Measurements from ENCODE around the gene APOC3. TPM values are rescaled to one million over a fixed set of nuclear protein-coding genes. Genes with fewer than 3 reads are reported as not detected.

The APOC3 gene
- total RNA-seq (not detected), polyA plus RNA-seq (not detected)

DNA sequence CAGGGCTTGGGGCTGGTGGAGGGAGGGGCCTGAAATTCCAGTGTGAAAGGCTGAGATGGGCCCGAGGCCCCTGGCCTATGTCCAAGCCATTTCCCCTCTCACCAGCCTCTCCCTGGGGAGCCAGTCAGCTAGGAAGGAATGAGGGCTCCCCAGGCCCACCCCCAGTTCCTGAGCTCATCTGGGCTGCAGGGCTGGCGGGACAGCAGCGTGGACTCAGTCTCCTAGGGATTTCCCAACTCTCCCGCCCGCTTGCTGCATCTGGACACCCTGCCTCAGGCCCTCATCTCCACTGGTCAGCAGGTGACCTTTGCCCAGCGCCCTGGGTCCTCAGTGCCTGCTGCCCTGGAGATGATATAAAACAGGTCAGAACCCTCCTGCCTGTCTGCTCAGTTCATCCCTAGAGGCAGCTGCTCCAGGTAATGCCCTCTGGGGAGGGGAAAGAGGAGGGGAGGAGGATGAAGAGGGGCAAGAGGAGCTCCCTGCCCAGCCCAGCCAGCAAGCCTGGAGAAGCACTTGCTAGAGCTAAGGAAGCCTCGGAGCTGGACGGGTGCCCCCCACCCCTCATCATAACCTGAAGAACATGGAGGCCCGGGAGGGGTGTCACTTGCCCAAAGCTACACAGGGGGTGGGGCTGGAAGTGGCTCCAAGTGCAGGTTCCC lies at the start of gene APOC3:
APOC3 (plus strand) TSS at position 383 of the 659 bp plus-strand sequence. CDS start 676 bp downstream, outside the sequence.
- Histone ChIP-seq H3K27me3 (ENCODE audit: insufficient read depth, low read length, poor library complexity, severe bottlenecking) (no peaks in the 10 kb centered on the region), H3K27ac (ENCODE audit: low read depth, low read length) (no peak within 1 kb of the TSS), H3K4me3 (ENCODE audit: low read length) (no peak within 1 kb of the TSS), H3K9me3 (ENCODE audit: low read length) (no peaks in the 10 kb centered on the region), H3K36me3 (ENCODE audit: insufficient read depth, low read length) (no peaks in the 10 kb centered on the region), H3K4me1 (ENCODE audit: insufficient read depth, low read length) (no peaks in the 10 kb centered on the region)
- ChIA-PET POLR2A (no interaction called here), CTCF (interaction anchor here (1.4 to 8.4 kb wide), 2 partner anchors 23 to 40 kb away, joined by 3 to 101 read pairs; partner anchors contain the start of genes APOA5 and ZPR1)
- no peaks in the 10 kb centered on the region for H3K36me3 Mint-ChIP-seq
- no peaks in the 10 kb centered on the region for H3K9me3 Mint-ChIP-seq
- H3K27ac Mint-ChIP-seq: no peak within 1 kb of the TSS
- peaks cover under 1% of the 10 kb centered on the region in 3 donors for H3K4me1 Mint-ChIP-seq
- H3K4me3 Mint-ChIP-seq: no peak within 1 kb of the TSS
- H3K27me3 Mint-ChIP-seq: peaks cover 0 to 1% of the 10 kb centered on the region in 2 donors
- no peak for DNase-seq

GRCh38 chr11:116782728-116783127 lies 47.0 kb upstream of the APOC3 start:
- peak overlapping the region in 6 of 8 donors; percentile 32 to 81 (median 58) for H3K27ac Mint-ChIP-seq
- POLR2A ChIA-PET: no interaction called here
- H3K27ac ChIP-seq (ENCODE audit: low read depth, low read length): no peak overlapping the region

GRCh38 chr11:116786326-116786725 lies 43.4 kb upstream of the APOC3 start:
- no peaks in the 10 kb centered on the region for H3K9me3 Mint-ChIP-seq
- CTCF ChIA-PET: interaction anchor here (0.6 to 8.4 kb wide), 6 partner anchors 13 to 321 kb away, joined by 4 to 101 read pairs (median 10); partner anchors contain the start of genes APOA1, APOC3, BUD13 and SIK3
- peaks cover 15 to 62% (median 40%) of the 10 kb centered on the region in 3 donors for H3K36me3 Mint-ChIP-seq
- Histone ChIP-seq H3K4me3 (ENCODE audit: low read length) (peak overlapping the region; percentile 93), H3K4me1 (ENCODE audit: insufficient read depth, low read length) (peaks cover 25% of the 10 kb centered on the region), H3K9me3 (ENCODE audit: low read length) (no peaks in the 10 kb centered on the region), H3K27me3 (ENCODE audit: insufficient read depth, low read length, poor library complexity, severe bottlenecking) (no peaks in the 10 kb centered on the region), H3K27ac (ENCODE audit: low read depth, low read length) (no peak overlapping the region), H3K36me3 (ENCODE audit: insufficient read depth, low read length) (peaks cover 50% of the 10 kb centered on the region)
- H3K4me3 Mint-ChIP-seq: peak overlapping the region; percentile 93 to 100 (median 97)
- no peak for DNase-seq
- peaks cover 53 to 81% (median 68%) of the 10 kb centered on the region in 3 donors for H3K4me1 Mint-ChIP-seq
- no peaks in the 10 kb centered on the region for H3K27me3 Mint-ChIP-seq
- peak overlapping the region; percentile 9 to 98 (median 88) for H3K27ac Mint-ChIP-seq
- POLR2A ChIA-PET: interaction anchor here (0.5 to 3.2 kb wide), 3 partner anchors 13 to 49 kb away, joined by 5 to 24 read pairs (median 17); partner anchors contain the start of gene BUD13

More at GRCh38 chr11:116782728-116783127, 47.0 kb upstream of the APOC3 start:
- Mint-ChIP-seq H3K36me3 (peaks cover 20 to 93% (median 64%) of the 10 kb centered on the region in 3 donors), H3K4me3 (peak overlapping the region in 1 of 7 donors; percentile 25), H3K4me1 (peaks cover 37 to 65% (median 61%) of the 10 kb centered on the region in 3 donors), H3K9me3 (no peaks in the 10 kb centered on the region), H3K27me3 (no peaks in the 10 kb centered on the region)
- H3K27me3 ChIP-seq (ENCODE audit: insufficient read depth, low read length, poor library complexity, severe bottlenecking): no peaks in the 10 kb centered on the region
- CTCF ChIA-PET: interaction anchor here (1.4 to 2.3 kb wide), 2 partner anchors 9 to 53 kb away, joined by 3 to 6 read pairs; partner anchors contain the start of gene APOA5
- H3K4me3 ChIP-seq (ENCODE audit: low read length): no peak overlapping the region
- H3K9me3 ChIP-seq (ENCODE audit: low read length): no peaks in the 10 kb centered on the region
- DNase-seq: no peak
- peaks cover 76% of the 10 kb centered on the region for H3K36me3 ChIP-seq (ENCODE audit: insufficient read depth, low read length)
- H3K4me1 ChIP-seq (ENCODE audit: insufficient read depth, low read length): peaks cover 13% of the 10 kb centered on the region

DNA sequence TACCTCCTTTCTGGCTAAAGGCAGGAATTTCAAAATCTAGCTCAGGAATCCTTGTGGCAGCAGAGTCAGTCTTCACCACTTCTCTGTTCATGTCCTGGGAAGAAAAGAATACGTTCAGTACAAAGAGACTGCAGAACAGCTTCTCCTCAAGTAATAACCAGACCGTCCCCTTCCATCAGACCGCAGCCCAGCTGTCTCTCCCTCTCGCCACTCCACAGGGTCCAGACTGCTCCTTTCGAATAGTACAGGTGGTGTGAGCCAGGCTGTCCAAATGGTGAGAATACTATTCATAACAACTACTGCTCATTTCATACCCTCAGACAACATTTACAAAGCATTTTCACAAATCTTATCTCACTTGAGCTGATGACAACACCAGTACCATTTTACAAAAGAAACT lies 42.7 kb upstream of the APOC3 start:
- Mint-ChIP-seq H3K4me1 (peaks cover 53 to 78% (median 66%) of the 10 kb centered on the region in 3 donors), H3K9me3 (no peaks in the 10 kb centered on the region), H3K27me3 (no peaks in the 10 kb centered on the region), H3K27ac (peak overlapping the region; percentile 87 to 98 (median 94)), H3K36me3 (peaks cover 15 to 57% (median 38%) of the 10 kb centered on the region in 3 donors), H3K4me3 (peak overlapping the region; percentile 93 to 100 (median 97))
- ChIA-PET POLR2A (interaction anchor here (0.7 to 3.2 kb wide), 9 partner anchors 14 to 445 kb away, joined by 3 to 24 read pairs (median 5); partner anchors contain the start of genes BUD13, PAFAH1B2 and PCSK7), CTCF (interaction anchor here (0.6 to 8.4 kb wide), 7 partner anchors 14 to 360 kb away, joined by 4 to 101 read pairs (median 6); partner anchors contain the start of genes APOA1, APOC3, BUD13 and SIK3)
- H3K27me3 ChIP-seq (ENCODE audit: insufficient read depth, low read length, poor library complexity, severe bottlenecking): no peaks in the 10 kb centered on the region
- no peak for DNase-seq
- H3K4me3 ChIP-seq (ENCODE audit: low read length): peak overlapping the region; percentile 93
- peaks cover 29% of the 10 kb centered on the region for H3K4me1 ChIP-seq (ENCODE audit: insufficient read depth, low read length)
- peaks cover 46% of the 10 kb centered on the region for H3K36me3 ChIP-seq (ENCODE audit: insufficient read depth, low read length)
- peak overlapping the region; percentile 96 for H3K27ac ChIP-seq (ENCODE audit: low read depth, low read length)
- H3K9me3 ChIP-seq (ENCODE audit: low read length): no peaks in the 10 kb centered on the region

GRCh38 chr11:116787436-116787785 lies 42.3 kb upstream of the APOC3 start:
- peak overlapping the region; percentile 93 to 100 (median 97) for H3K4me3 Mint-ChIP-seq

DNA sequence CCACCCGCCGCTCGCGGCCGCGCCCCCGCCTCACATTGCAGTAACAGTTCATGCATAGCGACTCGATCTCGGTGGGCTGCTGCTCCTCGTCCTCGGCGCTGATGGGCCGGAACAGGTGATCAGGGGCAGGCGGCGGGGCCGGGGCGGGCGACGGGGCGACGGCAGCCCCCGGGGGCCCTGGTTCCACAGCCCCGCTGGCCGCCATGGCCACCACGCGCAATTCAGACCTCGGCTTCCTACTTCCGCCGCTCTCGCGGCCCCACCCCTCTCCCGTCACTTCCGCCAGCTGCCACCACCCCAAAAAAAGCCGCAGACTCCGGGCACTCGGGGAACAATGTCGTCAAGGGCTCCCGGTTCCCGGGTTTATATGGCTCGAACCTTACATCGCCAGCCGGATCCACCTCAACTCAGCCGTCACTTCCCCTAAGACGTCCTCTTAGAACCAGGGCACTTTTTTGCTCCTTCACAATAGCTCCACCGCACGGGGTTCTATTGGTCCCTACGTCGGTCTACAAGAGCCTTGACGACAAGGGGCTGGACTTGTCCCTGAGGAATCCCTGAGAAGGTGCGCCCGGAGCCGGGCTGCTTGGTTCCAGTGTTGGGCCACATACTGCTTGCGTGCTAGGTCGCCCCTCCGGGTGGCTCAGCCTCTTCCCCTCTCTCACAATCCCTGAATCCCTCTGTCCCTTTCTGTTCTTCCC lies 41.8 kb upstream of the APOC3 start, which contains the start of gene ZPR1:
ZPR1 (minus strand) TSS at position 238 of the 701 bp plus-strand sequence; CDS start at position 205, 33 bp downstream.
- DNase-seq: peak; percentile 82 to 91 (median 85)
- H3K4me3 ChIP-seq (ENCODE audit: low read length): peak within 1 kb of the TSS; percentile 93
- Mint-ChIP-seq H3K4me3 (peak within 1 kb of the TSS; percentile 93 to 100 (median 97)), H3K27me3 (no peaks in the 10 kb centered on the region), H3K36me3 (peaks cover 6 to 47% (median 29%) of the 10 kb centered on the region in 3 donors), H3K27ac (peak within 1 kb of the TSS; percentile 88 to 99 (median 98)), H3K9me3 (no peaks in the 10 kb centered on the region), H3K4me1 (peaks cover 46 to 69% (median 57%) of the 10 kb centered on the region in 3 donors)
- H3K4me1 ChIP-seq (ENCODE audit: insufficient read depth, low read length): peaks cover 29% of the 10 kb centered on the region
- H3K9me3 ChIP-seq (ENCODE audit: low read length): no peaks in the 10 kb centered on the region
- peak within 1 kb of the TSS; percentile 96 for H3K27ac ChIP-seq (ENCODE audit: low read depth, low read length)
- ChIA-PET CTCF (interaction anchor here (1.4 to 8.4 kb wide), 6 partner anchors 15 to 359 kb away, joined by 4 to 101 read pairs (median 10); partner anchors contain the start of genes APOA1, APOC3, BUD13 and SIK3), POLR2A (interaction anchor here (0.9 to 3.2 kb wide), 8 partner anchors 10 to 356 kb away, joined by 3 to 24 read pairs (median 5); partner anchors contain the start of genes BUD13, PAFAH1B2 and SIK3)
- peaks cover 36% of the 10 kb centered on the region for H3K36me3 ChIP-seq (ENCODE audit: insufficient read depth, low read length)
- H3K27me3 ChIP-seq (ENCODE audit: insufficient read depth, low read length, poor library complexity, severe bottlenecking): no peaks in the 10 kb centered on the region

More at GRCh38 chr11:116787436-116787785, 42.3 kb upstream of the APOC3 start:
- peaks cover 50 to 74% (median 62%) of the 10 kb centered on the region in 3 donors for H3K4me1 Mint-ChIP-seq
- Histone ChIP-seq H3K27me3 (ENCODE audit: insufficient read depth, low read length, poor library complexity, severe bottlenecking) (no peaks in the 10 kb centered on the region), H3K9me3 (ENCODE audit: low read length) (no peaks in the 10 kb centered on the region), H3K4me1 (ENCODE audit: insufficient read depth, low read length) (peaks cover 29% of the 10 kb centered on the region), H3K36me3 (ENCODE audit: insufficient read depth, low read length) (peaks cover 41% of the 10 kb centered on the region), H3K4me3 (ENCODE audit: low read length) (peak overlapping the region; percentile 93), H3K27ac (ENCODE audit: low read depth, low read length) (peak overlapping the region; percentile 96)
- ChIA-PET CTCF (interaction anchor here (1.4 to 8.4 kb wide), 6 partner anchors 14 to 360 kb away, joined by 4 to 101 read pairs (median 10); partner anchors contain the start of genes APOA1, APOC3, BUD13 and SIK3), POLR2A (interaction anchor here (0.7 to 3.2 kb wide), 11 partner anchors 10 to 444 kb away, joined by 3 to 24 read pairs (median 5); partner anchors contain the start of genes BUD13, PAFAH1B2, PCSK7 and SIK3)
- no peaks in the 10 kb centered on the region for H3K9me3 Mint-ChIP-seq
- H3K27me3 Mint-ChIP-seq: no peaks in the 10 kb centered on the region
- H3K27ac Mint-ChIP-seq: peak overlapping the region; percentile 87 to 98 (median 94)
- peaks cover 11 to 53% (median 34%) of the 10 kb centered on the region in 3 donors for H3K36me3 Mint-ChIP-seq
- DNase-seq: no peak

GRCh38 chr11:116788534-116788933 lies 41.2 kb upstream of the APOC3 start:
- POLR2A ChIA-PET: interaction anchor here (0.9 to 3.2 kb wide), 6 partner anchors 11 to 356 kb away, joined by 3 to 24 read pairs (median 8); partner anchors contain the start of genes BUD13, PAFAH1B2 and SIK3

More at GRCh38 chr11:116788534-116788933, 41.2 kb upstream of the APOC3 start:
- Histone ChIP-seq H3K27me3 (ENCODE audit: insufficient read depth, low read length, poor library complexity, severe bottlenecking) (no peaks in the 10 kb centered on the region), H3K36me3 (ENCODE audit: insufficient read depth, low read length) (peaks cover 30% of the 10 kb centered on the region), H3K4me3 (ENCODE audit: low read length) (peak overlapping the region; percentile 93), H3K27ac (ENCODE audit: low read depth, low read length) (peak overlapping the region; percentile 96), H3K4me1 (ENCODE audit: insufficient read depth, low read length) (peaks cover 29% of the 10 kb centered on the region), H3K9me3 (ENCODE audit: low read length) (no peaks in the 10 kb centered on the region)
- Mint-ChIP-seq H3K27ac (peak overlapping the region; percentile 88 to 99 (median 98)), H3K36me3 (peaks cover 6 to 41% (median 23%) of the 10 kb centered on the region in 3 donors), H3K9me3 (no peaks in the 10 kb centered on the region), H3K27me3 (no peaks in the 10 kb centered on the region), H3K4me3 (peak overlapping the region; percentile 93 to 100 (median 97)), H3K4me1 (peaks cover 45 to 63% (median 51%) of the 10 kb centered on the region in 3 donors)
- CTCF ChIA-PET: interaction anchor here (2.0 to 8.4 kb wide), 4 partner anchors 15 to 319 kb away, joined by 5 to 101 read pairs (median 56); partner anchors contain the start of genes APOA1, APOC3 and BUD13
- DNase-seq: no peak

All from CD8-positive, alpha-beta memory T cell (primary cell).